ENCODE results near the gene PPL. TPM values are rescaled to one million over a fixed set of nuclear protein-coding genes. Genes with fewer than 3 reads are reported as not detected.

PPL gene
- total and polyA plus RNA-seq, 2 of the 13 experiments (the other 11 are each of a cell fraction or from before 2014, with no cell fraction given): 5.7 to 6.6 TPM

DNA sequence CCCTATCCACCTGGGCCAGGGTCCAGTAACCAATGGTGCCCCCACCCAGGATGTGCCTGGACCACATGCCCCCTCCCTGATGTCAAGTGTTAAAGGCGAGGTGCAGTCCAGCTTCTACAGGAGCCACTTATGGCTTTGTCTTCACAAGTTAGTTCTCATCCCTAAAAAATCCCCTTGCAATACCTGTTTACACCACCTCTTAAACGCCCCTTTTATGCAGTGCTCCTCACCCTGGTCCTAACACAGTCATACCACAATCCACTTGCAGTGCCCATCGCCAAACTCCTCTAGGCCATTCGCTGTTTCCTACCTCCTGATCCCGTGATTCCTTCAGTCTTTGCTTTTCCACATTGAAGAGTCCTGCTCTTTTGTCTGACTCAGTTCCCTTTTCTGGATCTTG is 97.0 kb downstream of the PPL start:
- DNase-seq (ENCODE audit: low spot score) (no peak), ATAC-seq (peak; percentile 59; the same call in 2 of the 3 replicates), FAIRE-seq (no peak)
- no peak overlapping the region for H3K9ac ChIP-seq (ENCODE audit: insufficient read depth, low read depth, low read length)
- H3K9me3 ChIP-seq (ENCODE audit: low read length): no peaks in the 10 kb centered on the region
- intact Hi-C loops (cut with micrococcal nuclease; ENCODE audit: unreplicated experiment) (no loop called here), in situ Hi-C loops (cut with HindIII; ENCODE audit: extremely low pct_ligation_motif_present, low pct_unique_long_range_greater_than_20kb) (no loop called here)
- H3K4me1 ChIP-seq (ENCODE audit: insufficient read depth, low read length): 0 out of 2 replicates have a peak, but pooled peaks cover 7% of the 10 kb centered on the region
- TF ChIP-seq WIZ (CRISPR knock-in tag; IDR thresholded peaks at IDR 0.05): no peak
- TF ChIP-seq POLR2A (IDR thresholded peaks at IDR 0.05; ENCODE audit: insufficient read depth in 1 of 2, low read depth in 2 of 2, low read length in 2 of 2): 0 out of 4 replicates have a peak, but pooled peaks of 1 of the 2 experiments have one; percentile 27
- no peak overlapping the region for H3K4me3 ChIP-seq (replicated peaks in 1 of 3; ENCODE audit: insufficient read depth in 1 of 3, low read depth in 2 of 3, low read length in 3 of 3)
- WGBS (ENCODE audit: low lambda C conversion rate): 93% methylated on average over 5 of the region's 5 CpGs
- H3K79me2 ChIP-seq (ENCODE audit: insufficient read depth, low read length): peaks cover 16% of the 10 kb centered on the region
- H3K4me2 ChIP-seq (ENCODE audit: low read depth, low read length): no peak overlapping the region
- ChIA-PET POLR2A (no interaction called here), CTCF (ENCODE audit: low intra/inter-chr PET ratio, low total read pairs) (no interaction called here)
- peaks cover 14 to 68% of the 10 kb centered on the region in 2 experiments for H3K36me3 ChIP-seq (replicated peaks in 1 of 2; ENCODE audit: control insufficient read depth in 1 of 2, insufficient read depth in 2 of 2, low read length in 2 of 2)
- no peak overlapping the region for H2AFZ ChIP-seq (ENCODE audit: low read length)
- BruUV-seq (replicated peaks): no TSS peak
- H3K27ac ChIP-seq (ENCODE audit: extremely low read length, insufficient read depth, low read length): no peak overlapping the region
- H4K20me1 ChIP-seq (ENCODE audit: insufficient read depth, low read length): no peaks in the 10 kb centered on the region
- H3K27me3 ChIP-seq (ENCODE audit: control insufficient read depth in 1 of 2, insufficient read depth in 2 of 2, low read length in 2 of 2): no peaks in the 10 kb centered on the region

DNA sequence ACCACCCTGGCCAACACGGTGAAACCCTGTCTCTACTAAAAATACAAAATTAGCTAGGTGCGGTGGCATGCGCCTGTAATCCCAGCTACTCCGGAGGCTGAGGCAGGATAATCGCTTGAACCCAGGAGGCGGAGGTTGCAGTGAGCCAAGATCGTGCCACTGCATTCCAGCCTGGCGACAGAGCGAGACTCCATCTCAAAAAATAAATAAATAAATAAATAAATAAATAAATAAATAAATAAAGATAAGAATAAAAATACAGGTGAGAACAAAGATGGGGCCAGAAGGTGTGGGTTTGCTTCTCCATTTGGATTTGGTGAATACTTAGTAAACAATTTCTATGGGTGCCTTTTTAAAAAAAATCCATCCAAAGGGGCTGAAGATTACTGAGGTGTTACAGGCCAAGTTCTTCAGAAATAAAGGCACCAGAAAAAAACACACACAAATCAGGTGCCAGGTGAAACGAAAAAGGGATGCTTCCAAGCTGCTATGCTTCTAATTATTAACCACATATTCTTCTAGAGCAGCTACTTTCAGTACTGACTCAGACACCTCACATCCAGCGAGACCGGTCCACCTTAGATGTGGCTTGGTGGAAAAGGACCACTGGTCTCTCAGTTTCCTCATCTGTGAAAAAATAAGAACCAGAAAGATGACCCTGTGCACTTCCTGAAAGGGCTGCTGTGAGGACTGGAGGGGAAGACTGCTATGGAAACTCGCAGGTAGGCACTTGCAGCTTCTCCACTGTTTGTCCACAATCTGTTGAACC is 99.0 kb downstream of the PPL start:
- TF ChIP-seq NR3C1 (CRISPR knock-in tag; IDR thresholded peaks at IDR 0.05): no peak
- no peak for TF ChIP-seq REL (CRISPR knock-in tag; conservative IDR thresholded peaks at IDR 0.05)
- TF ChIP-seq ZSCAN12 (CRISPR knock-in tag; IDR thresholded peaks at IDR 0.05): no peak
- TF ChIP-seq, protein P1, sequence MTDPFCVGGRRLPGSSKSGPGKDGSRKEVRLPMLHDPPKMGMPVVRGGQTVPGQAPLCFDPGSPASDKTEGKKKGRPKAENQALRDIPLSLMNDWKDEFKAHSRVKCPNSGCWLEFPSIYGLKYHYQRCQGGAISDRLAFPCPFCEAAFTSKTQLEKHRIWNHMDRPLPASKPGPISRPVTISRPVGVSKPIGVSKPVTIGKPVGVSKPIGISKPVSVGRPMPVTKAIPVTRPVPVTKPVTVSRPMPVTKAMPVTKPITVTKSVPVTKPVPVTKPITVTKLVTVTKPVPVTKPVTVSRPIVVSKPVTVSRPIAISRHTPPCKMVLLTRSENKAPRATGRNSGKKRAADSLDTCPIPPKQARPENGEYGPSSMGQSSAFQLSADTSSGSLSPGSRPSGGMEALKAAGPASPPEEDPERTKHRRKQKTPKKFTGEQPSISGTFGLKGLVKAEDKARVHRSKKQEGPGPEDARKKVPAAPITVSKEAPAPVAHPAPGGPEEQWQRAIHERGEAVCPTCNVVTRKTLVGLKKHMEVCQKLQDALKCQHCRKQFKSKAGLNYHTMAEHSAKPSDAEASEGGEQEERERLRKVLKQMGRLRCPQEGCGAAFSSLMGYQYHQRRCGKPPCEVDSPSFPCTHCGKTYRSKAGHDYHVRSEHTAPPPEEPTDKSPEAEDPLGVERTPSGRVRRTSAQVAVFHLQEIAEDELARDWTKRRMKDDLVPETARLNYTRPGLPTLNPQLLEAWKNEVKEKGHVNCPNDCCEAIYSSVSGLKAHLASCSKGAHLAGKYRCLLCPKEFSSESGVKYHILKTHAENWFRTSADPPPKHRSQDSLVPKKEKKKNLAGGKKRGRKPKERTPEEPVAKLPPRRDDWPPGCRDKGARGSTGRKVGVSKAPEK (CRISPR knock-in tag; IDR thresholded peaks at IDR 0.05; ENCODE audit: borderline replicate concordance): no peak
- TF ChIP-seq ZNF362 (CRISPR knock-in tag; IDR thresholded peaks at IDR 0.05; ENCODE audit: borderline replicate concordance): no peak
- FAIRE-seq (no peak), DNase-seq (ENCODE audit: low spot score) (no peak), ATAC-seq (no peak)
- in situ Hi-C loops (cut with HindIII; ENCODE audit: extremely low pct_ligation_motif_present, low pct_unique_long_range_greater_than_20kb): no loop called here
- peaks cover 8% of the 10 kb centered on the region for H3K79me2 ChIP-seq (ENCODE audit: insufficient read depth, low read length)
- H3K4me2 ChIP-seq (ENCODE audit: low read depth, low read length): no peak overlapping the region
- no peaks in the 10 kb centered on the region for H3K9me3 ChIP-seq (ENCODE audit: low read length)
- no peaks in the 10 kb centered on the region for H4K20me1 ChIP-seq (ENCODE audit: insufficient read depth, low read length)
- ChIA-PET CTCF (ENCODE audit: low intra/inter-chr PET ratio, low total read pairs) (no interaction called here), POLR2A (no interaction called here)
- H3K27ac ChIP-seq (ENCODE audit: extremely low read length, insufficient read depth, low read length): no peak overlapping the region
- H3K4me3 ChIP-seq (replicated peaks in 1 of 3; ENCODE audit: insufficient read depth in 1 of 3, low read depth in 2 of 3, low read length in 3 of 3): no peak overlapping the region
- intact Hi-C loops (cut with micrococcal nuclease; ENCODE audit: unreplicated experiment): no loop called here
- H3K9ac ChIP-seq (ENCODE audit: insufficient read depth, low read depth, low read length): no peak overlapping the region
- no peak overlapping the region for H2AFZ ChIP-seq (ENCODE audit: low read length)
- H3K36me3 ChIP-seq (replicated peaks in 1 of 2; ENCODE audit: control insufficient read depth in 1 of 2, insufficient read depth in 2 of 2, low read length in 2 of 2): peaks cover 18 to 69% of the 10 kb centered on the region in 2 experiments
- H3K4me1 ChIP-seq (ENCODE audit: insufficient read depth, low read length): no peaks in the 10 kb centered on the region
- BruUV-seq (replicated peaks): no TSS peak
- WGBS (ENCODE audit: low lambda C conversion rate): 91% methylated on average over 13 of the region's 13 CpGs
- no peaks in the 10 kb centered on the region for H3K27me3 ChIP-seq (ENCODE audit: control insufficient read depth in 1 of 2, insufficient read depth in 2 of 2, low read length in 2 of 2)

Measured in HepG2 (cell line).